Spleen (tissue), 11 donors: ENCODE measurements around the gene SELENOO. TPM values are rescaled to one million over a fixed set of nuclear protein-coding genes. Genes with fewer than 3 reads are reported as not detected.
A peak's percentile ranks its signal among the peaks of the same experiment; 100 is the strongest.

Experiments
- DNase-seq: peaks from one replicate; pipeline ENCODE4 v3.0.0-alpha.2; 2020
- H3K27ac ChIP-seq, 8 donors: fragments of 200-600 bp; sonication (generic) in 7 of 8; 1 replicate in 4 of 8; 2 replicates in 4 of 8; pipeline versions ENCODE4 v1.5.0 to v1.8.0; 2016 to 2021; ENCODE audit warnings: inconsistent platforms in 4 of 8, mild to moderate bottlenecking in 4 of 8, moderate library complexity in 1 of 8
- H3K27me3 ChIP-seq, 7 donors: fragments of 200-600 bp; sonication (generic) in 6 of 7; replicated peaks in 1 of 7; 1 replicate in 4 of 7; 2 replicates in 3 of 7; pipeline versions ENCODE4 v1.5.0 to v1.8.0; 2016 to 2021; ENCODE audit warnings: inconsistent platforms in 3 of 7, mild to moderate bottlenecking in 1 of 7
- H3K36me3 ChIP-seq, 6 donors: fragments of 200-600 bp; sonication (generic) in 5 of 6; 1 replicate in 4 of 6; 2 replicates in 2 of 6; pipeline versions ENCODE4 v1.5.0 to v1.8.0; 2016 to 2021; ENCODE audit warnings: inconsistent platforms in 2 of 6
- H3K4me1 ChIP-seq, 6 donors: fragments of 200-600 bp; sonication (generic) in 5 of 6; 1 replicate in 3 of 6; 2 replicates in 3 of 6; pipeline versions ENCODE4 v1.5.0 to v1.8.0; 2016 to 2021; ENCODE audit warnings: inconsistent platforms in 3 of 6
- H3K4me3 ChIP-seq, 8 donors: fragments of 200-600 bp; sonication (generic) in 7 of 8; 1 replicate in 4 of 8; 2 replicates in 4 of 8; pipeline versions ENCODE4 v1.5.0 to v1.8.0; 2016 to 2021; ENCODE audit warnings: inconsistent platforms in 4 of 8, mild to moderate bottlenecking in 4 of 8, moderate library complexity in 2 of 8
- H3K9me3 ChIP-seq, 8 donors: fragments of 200-600 bp; sonication (generic) in 7 of 8; 1 replicate in 4 of 8; 2 replicates in 4 of 8; pipeline versions ENCODE4 v1.5.0 to v1.8.0; 2016 to 2021; ENCODE audit warnings: inconsistent platforms in 4 of 8
- CTCF ChIP-seq, 11 experiments: fragments of 200-600 bp in 7 of 11; fragments of 450-650 bp in 4 of 11; sonication (generic) in 4 of 11; IDR thresholded peaks in 8 of 11; conservative IDR thresholded peaks in 3 of 11; 1 replicate in 7 of 11; 2 replicates in 4 of 11; pipeline versions ENCODE4 v1.4.0 to v1.8.0; 2016 to 2021; ENCODE audit warnings: antibody characterized with exemption in 11 of 11, inconsistent platforms in 4 of 11, mild to moderate bottlenecking in 1 of 11
- POLR2A ChIP-seq, 3 donors: fragments of 450-650 bp; IDR thresholded peaks; one replicate each; pipeline ENCODE4 v1.5.1; 2017; ENCODE audit warnings: antibody characterized with exemption in 3 of 3, mild to moderate bottlenecking in 1 of 3
- POLR2AphosphoS5 ChIP-seq, 3 donors: sonication (generic); formaldehyde crosslinking; IDR thresholded peaks; one replicate each; pipeline ENCODE4 v1.5.1; 2017; ENCODE audit warnings: antibody characterized with exemption in 3 of 3
- WGBS, 5 donors: extraction: QIAGEN DNeasy Blood & Tissue Kit in 3 of 5; methylation state at CpG; one replicate each; pipeline versions ENCODE4 v1.1.5 to v1.1.7; 2013 to 2018; 5-methylcytosine and 5-hydroxymethylcytosine counted together
- intact Hi-C: fragments of 100-400 bp; cut with DNase I; formaldehyde crosslinking; loops from one replicate; pipeline ENCODE4 v1.15.0; 2023; ENCODE audit warnings: low total_unique reads
- polyA plus RNA-seq, 3 donors: library from polyadenylated mRNA; stranded (reverse); fragments of 200-250 nt; gene quantifications; one replicate each; pipeline ENCODE4 v1.2.1, GENCODE V29; 2013
- total RNA-seq, 7 donors: library from RNA; depleted of rRNA in 3 of 7; stranded (reverse); fragments of >200 nt in 3 of 7; fragmentation: NEBNext Ultra II Directional in 4 of 7; extraction: Animal tissue kit (Norgen Biotek cat#: 25700) in 4 of 7; gene quantifications; one replicate each; pipeline versions ENCODE4 v1.1.0 to v1.2.1, GENCODE V29; 2016 to 2021
- donor health status: healthy with polysubstance abuse.
- donor health status: DM: no; HTN: no; CAD: no; lungs with moderate emphysema.
- donor health status: DM: no; HTN: no; CAD: no.
- donor health status: Bipolar disorder and iron deficiency.
- donor health status: healthy.
- donor health status: DM: no; HTN: no; CAD: no.
- donor health status: DM: yes; HTN: yes; CAD: no.

Gene SELENOO
- total and polyA plus RNA-seq, 10 donors = 25.4 to 70.8 (median 29.5) TPM

- Histone ChIP-seq H3K4me1 (peaks cover 34 to 70% (median 59%) of the 10 kb centered on the region in 6 donors), H3K36me3 (no peaks in the 10 kb centered on the region), H3K9me3 (no peaks in the 10 kb centered on the region), H3K27ac (peak overlapping the region in 7 of 8 donors; percentile 30 to 99 (median 81)), H3K27me3 (peaks cover 0 to 22% (median 0%) of the 10 kb centered on the region in 7 donors), H3K4me3 (peak overlapping the region; percentile 38 to 87 (median 58))
- TF ChIP-seq POLR2A (IDR thresholded peaks at IDR 0.05) = no peak
- TF ChIP-seq POLR2AphosphoS5 (IDR thresholded peaks at IDR 0.05) = no peak
- TF ChIP-seq CTCF (IDR thresholded peaks at IDR 0.05 in 8 of 11, conservative IDR thresholded peaks at IDR 0.05 in 3 of 11) = no peak
- intact Hi-C loops = no loop called here
- WGBS, 5 donors = 4 to 20% (median 9%) methylated on average over 13 to 63 of the region's 63 CpGs; no CpG with 5 or more reads in 1 of the 5 donors
- peak; percentile 92 for DNase-seq
These were observed 15.9 kb upstream of the SELENOO start for GRCh38 chr22:50184902-50185374.

- Histone ChIP-seq H3K4me3 (peak within 1 kb of the TSS; percentile 43 to 87 (median 58)), H3K4me1 (peaks cover 39 to 72% (median 65%) of the 10 kb centered on the region in 6 donors), H3K27ac (peak within 1 kb of the TSS; percentile 39 to 99 (median 85)), H3K27me3 (peaks cover 0 to 17% (median 0%) of the 10 kb centered on the region in 7 donors), H3K9me3 (no peaks in the 10 kb centered on the region), H3K36me3 (no peaks in the 10 kb centered on the region)
- intact Hi-C loops = no loop called here
- TF ChIP-seq POLR2AphosphoS5 (IDR thresholded peaks at IDR 0.05) (peak; percentile 26 to 67 (median 34)), CTCF (IDR thresholded peaks at IDR 0.05 in 8 of 11, conservative IDR thresholded peaks at IDR 0.05 in 3 of 11) (no peak), POLR2A (IDR thresholded peaks at IDR 0.05) (no peak)
- DNase-seq = peak; percentile 96
- WGBS, 5 donors = 0 to 3% (median 1%) methylated on average over 7 to 90 of the region's 90 CpGs
These were observed 15.3 kb upstream of the SELENOO start, which contains the start of gene TRABD for GRCh38 chr22:50185375-50186087. TSS of gene TRABD (plus strand) at chr22:50185913. CDS start at chr22:50193061, 7,148 bp downstream.

DNA sequence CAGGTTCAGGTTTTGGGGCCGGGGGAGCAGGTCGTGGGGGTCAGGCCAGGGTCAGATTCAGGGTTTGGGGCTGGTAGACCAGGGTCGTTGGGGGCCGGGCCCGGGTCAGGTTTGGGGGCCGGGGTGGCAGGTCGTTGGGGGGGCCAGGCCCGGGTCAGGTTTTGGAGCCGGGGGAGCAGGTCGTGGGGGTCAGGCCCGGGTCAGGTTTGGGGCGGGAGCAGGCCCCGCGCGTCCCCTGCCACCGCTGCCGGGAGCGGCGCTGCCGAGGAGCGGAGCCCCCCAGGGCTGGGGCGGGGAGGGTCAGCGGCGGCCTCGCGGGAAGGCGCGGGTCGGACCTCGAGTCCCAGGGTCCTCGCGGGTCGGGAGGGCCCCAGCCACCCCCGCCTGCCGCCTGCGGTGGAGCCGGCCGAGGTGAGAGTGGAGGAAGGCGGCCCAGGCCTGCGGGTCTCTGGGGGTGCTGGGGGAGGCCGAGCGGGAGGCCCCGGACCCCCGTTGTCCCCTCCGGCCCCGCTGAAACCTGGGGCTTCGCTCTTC is 14.6 kb upstream of the SELENOO start:
- H3K36me3 ChIP-seq = no peaks in the 10 kb centered on the region
- TF ChIP-seq POLR2A (IDR thresholded peaks at IDR 0.05) (no peak), POLR2AphosphoS5 (IDR thresholded peaks at IDR 0.05) (no peak), CTCF (IDR thresholded peaks at IDR 0.05 in 8 of 11, conservative IDR thresholded peaks at IDR 0.05 in 3 of 11) (no peak)
- H3K9me3 ChIP-seq = no peaks in the 10 kb centered on the region
- intact Hi-C loops = no loop called here
- 0 to 2% (median 1%) methylated on average over 4 to 47 of the region's 47 CpGs for WGBS, 5 donors
- DNase-seq = peak; percentile 89
- peaks cover 44 to 79% (median 72%) of the 10 kb centered on the region in 6 donors for H3K4me1 ChIP-seq
- peak overlapping the region; percentile 39 to 99 (median 85) for H3K27ac ChIP-seq
- peak overlapping the region; percentile 43 to 87 (median 56) for H3K4me3 ChIP-seq
- H3K27me3 ChIP-seq = peaks cover 0 to 12% (median 0%) of the 10 kb centered on the region in 7 donors
